H1 (cell line): ENCODE results near the gene SPDYE4.

Source experiments
- EP300 ChIP-seq, 2 experiments: IDR thresholded peaks; 1 replicate in 1 of 2; 2 replicates in 1 of 2; pipeline ENCODE4 v1.6.1; 2011 to 2012; ENCODE audit warnings: low read depth in 2 of 2, low read length in 2 of 2, mild to moderate bottlenecking in 2 of 2, borderline replicate concordance in 1 of 2, inconsistent platforms in 1 of 2, moderate library complexity in 1 of 2
- EZH2 ChIP-seq: fragments of 200-600 bp; sonication (generic); IDR thresholded peaks from 2 replicates; pipeline ENCODE4 v1.7.1; 2012; ENCODE audit warnings: low read depth, mild to moderate bottlenecking, moderate library complexity, low read length, inconsistent platforms; ENCODE audit not compliant: severe bottlenecking
- KDM5A ChIP-seq: fragments of 200-600 bp; IDR thresholded peaks from 2 replicates; pipeline ENCODE4 v1.7.1; 2012; ENCODE audit warnings: mild to moderate bottlenecking, low read length, inconsistent platforms, mixed read lengths
- RAD21 ChIP-seq, 2 experiments: IDR thresholded peaks in 1 of 2; conservative IDR thresholded peaks in 1 of 2; 2 replicates each; pipeline ENCODE4 v1.6.1; 2011; ENCODE audit warnings: low read depth in 2 of 2, low read length in 2 of 2, improper control_type of control experiment in 1 of 2, inconsistent platforms in 1 of 2, mild to moderate bottlenecking in 1 of 2, moderate library complexity in 1 of 2
- SRF ChIP-seq: IDR thresholded peaks from 2 replicates; pipeline ENCODE4 v1.6.1; 2011; ENCODE audit warnings: mild to moderate bottlenecking, low read depth, low read length, moderate library complexity
- YY1 ChIP-seq: IDR thresholded peaks from 2 replicates; pipeline ENCODE4 v1.6.1; 2011; ENCODE audit warnings: low read depth, mild to moderate bottlenecking, low read length
- ZNF274 ChIP-seq: IDR thresholded peaks from 2 replicates; pipeline ENCODE4 v1.7.0; 2012; ENCODE audit warnings: low read length, borderline replicate concordance; ENCODE audit errors: extremely low read depth

- TF ChIP-seq EP300 (IDR thresholded peaks at IDR 0.05; ENCODE audit: borderline replicate concordance in 1 of 2, low read depth in 2 of 2, low read length in 2 of 2) (no peak), YY1 (no peak), SRF (no peak), EZH2 (no peak), RAD21 (IDR thresholded peaks at IDR 0.05 in 1 of 2, conservative IDR thresholded peaks at IDR 0.05 in 1 of 2; ENCODE audit: low read depth in 2 of 2, low read length in 2 of 2) (no peak), ZNF274 (no peak), KDM5A (no peak)
These were observed 21.6 kb downstream of the SPDYE4 start for GRCh38 chr17:8736796-8737195.
